HepG2 (cell line): ENCODE data around the gene DTNB. TPM values are rescaled to one million over a fixed set of nuclear protein-coding genes. Genes with fewer than 3 reads are reported as not detected.

Experiments used
- AKAP8 ChIP-seq: sonication (generic); formaldehyde crosslinking; IDR thresholded peaks from 2 replicates; pipeline ENCODE4 v1.5.1; 2020; ENCODE audit warnings: mild to moderate bottlenecking, missing genetic modification reagents
- E2F1 ChIP-seq: sonication (generic); formaldehyde crosslinking; IDR thresholded peaks from 2 replicates; pipeline ENCODE4 v1.5.0; 2020; ENCODE audit warnings: missing genetic modification reagents
- FOXP1 ChIP-seq, 2 experiments: fragments of 450-650 bp in 1 of 2; IDR thresholded peaks; 2 replicates each; pipeline ENCODE4 v1.6.1; 2017 to 2018; ENCODE audit warnings: antibody characterized with exemption in 1 of 2
- HNRNPL ChIP-seq: fragments of 200-400 bp; formaldehyde crosslinking; IDR thresholded peaks from 2 replicates; pipeline ENCODE4 v1.6.1; 2017; ENCODE audit warnings: mild to moderate bottlenecking, low read depth, low read length
- KLF6 ChIP-seq: IDR thresholded peaks from 2 replicates; pipeline ENCODE4 v1.8.0; 2016; ENCODE audit warnings: missing biosample characterization, missing genetic modification reagents
- MEIS2 ChIP-seq: sonication (generic); formaldehyde crosslinking; IDR thresholded peaks from 2 replicates; pipeline ENCODE4 v1.9.0; 2021; ENCODE audit warnings: mild to moderate bottlenecking, missing genetic modification reagents
- MLLT10 ChIP-seq: sonication (generic); formaldehyde crosslinking; IDR thresholded peaks from 2 replicates; pipeline ENCODE4 v1.4.0; 2020; ENCODE audit warnings: missing genetic modification reagents
- MYC ChIP-seq: sonication (generic); formaldehyde crosslinking; IDR thresholded peaks from 2 replicates; pipeline ENCODE4 v1.9.0; 2021; ENCODE audit warnings: missing genetic modification reagents, borderline replicate concordance
- MYNN ChIP-seq: sonication (generic); formaldehyde crosslinking; IDR thresholded peaks from 2 replicates; pipeline ENCODE4 v1.4.0; 2020; ENCODE audit warnings: mild to moderate bottlenecking, low read depth, missing genetic modification reagents
- MZF1 ChIP-seq: sonication (generic); formaldehyde crosslinking; IDR thresholded peaks from 2 replicates; pipeline ENCODE4 v1.8.1; 2023; ENCODE audit warnings: mild to moderate bottlenecking, missing genetic modification reagents, borderline replicate concordance
- RBFOX2 ChIP-seq: fragments of 200-400 bp; formaldehyde crosslinking; IDR thresholded peaks from 2 replicates; pipeline ENCODE4 v1.6.1; 2017; ENCODE audit warnings: low read depth, mild to moderate bottlenecking, low read length
- SIX1 ChIP-seq: sonication (generic); formaldehyde crosslinking; IDR thresholded peaks from 2 replicates; pipeline ENCODE4 v1.4.0; 2020; ENCODE audit warnings: missing genetic modification reagents, borderline replicate concordance
- ZMYM4 ChIP-seq: sonication (generic); formaldehyde crosslinking; IDR thresholded peaks from 2 replicates; pipeline ENCODE4 v1.8.1; 2023; ENCODE audit warnings: mild to moderate bottlenecking, missing genetic modification reagents
- ZNF12 ChIP-seq: sonication (generic); formaldehyde crosslinking; IDR thresholded peaks from 2 replicates; pipeline ENCODE4 v1.5.0; 2020; ENCODE audit warnings: missing genetic modification reagents
- polyA plus RNA-seq, 8 experiments: library from polyadenylated mRNA; depleted of rRNA in 3 of 8; stranded (reverse) in 7 of 8; unstranded in 1 of 8; fragments of >200 nt; fragmentation: Illumina TruSeq in 4 of 8; extraction: Trizol in 4 of 8; gene quantifications; 2 replicates each; pipeline versions ENCODE4 v1.2.1 to v1.2.3, GENCODE V29; 2011 to 2016; ENCODE audit warnings: low read depth in 4 of 8, missing spikeins in 1 of 8, mixed read lengths in 1 of 8; ENCODE audit not compliant: insufficient read depth in 1 of 8
- total RNA-seq, 5 experiments: library from RNA; depleted of rRNA; stranded (reverse); fragments of >200 nt; fragmentation: Illumina TruSeq; extraction: Trizol; gene quantifications; 2 replicates each; pipeline ENCODE4 v1.2.3, GENCODE V29; 2016; ENCODE audit warnings: low read depth in 1 of 5
- TF ChIP-seq, protein P1 (sequence below): sonication (generic); formaldehyde crosslinking; IDR thresholded peaks from 2 replicates; pipeline ENCODE4 v1.4.0; 2020; ENCODE audit warnings: mild to moderate bottlenecking, missing genetic modification reagents, borderline replicate concordance
- TF ChIP-seq, protein P2 (sequence below): IDR thresholded peaks from 2 replicates; pipeline ENCODE4 v1.6.1; 2016; ENCODE audit warnings: low read depth, missing genetic modification reagents, missing compliant biosample characterization

Gene DTNB
- total and polyA plus RNA-seq, 2 of the 13 experiments (the other 11 are each of a cell fraction or from before 2014, with no cell fraction given), result 14.4 to 23.9 TPM

DNA sequence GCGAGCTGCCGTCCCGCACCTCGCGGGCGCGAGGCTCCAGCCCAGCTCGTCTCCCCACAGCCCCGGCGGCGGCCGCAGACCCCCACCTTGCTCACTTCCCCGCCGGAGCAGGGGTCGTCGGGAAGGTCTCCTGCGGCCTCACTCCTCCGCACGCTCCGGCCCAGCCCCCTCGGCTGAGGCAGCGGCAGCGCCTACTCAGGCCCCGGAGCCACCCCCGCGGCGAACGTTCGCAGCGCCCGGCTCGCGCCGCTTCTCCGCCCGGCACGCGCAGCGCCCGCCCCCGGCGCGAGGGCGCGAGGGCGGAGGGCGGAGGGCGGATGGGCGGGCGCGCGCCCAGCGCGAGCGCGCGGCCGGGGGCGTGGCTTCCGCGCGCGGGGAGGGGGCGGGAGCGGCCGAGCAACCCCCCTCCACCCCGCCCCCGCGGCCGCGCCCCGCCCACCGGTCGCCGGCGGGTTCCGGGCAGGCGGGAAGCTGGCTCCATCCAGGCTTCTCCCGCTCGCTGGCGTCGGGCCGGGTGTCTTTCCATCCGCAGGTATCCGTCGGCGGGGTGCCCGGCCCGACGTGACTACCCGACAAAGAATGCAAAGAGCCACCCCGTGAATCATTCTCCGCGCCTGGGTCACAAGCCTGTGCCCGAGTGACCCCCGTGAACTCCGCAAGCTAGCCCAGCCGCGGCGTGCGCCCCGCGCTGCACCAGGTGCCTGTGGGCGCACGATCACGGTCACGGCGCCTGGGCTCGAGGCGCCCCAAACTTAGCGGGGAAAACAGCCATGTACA is at the start of gene DTNB (continued):
- 0 out of 2 replicates have a peak, but pooled peaks have one; percentile 19 for TF ChIP-seq MYC (CRISPR knock-in tag)
- no peak for TF ChIP-seq MYNN (CRISPR knock-in tag)
- TF ChIP-seq AKAP8 (CRISPR knock-in tag), result no peak
- TF ChIP-seq, protein P1, sequence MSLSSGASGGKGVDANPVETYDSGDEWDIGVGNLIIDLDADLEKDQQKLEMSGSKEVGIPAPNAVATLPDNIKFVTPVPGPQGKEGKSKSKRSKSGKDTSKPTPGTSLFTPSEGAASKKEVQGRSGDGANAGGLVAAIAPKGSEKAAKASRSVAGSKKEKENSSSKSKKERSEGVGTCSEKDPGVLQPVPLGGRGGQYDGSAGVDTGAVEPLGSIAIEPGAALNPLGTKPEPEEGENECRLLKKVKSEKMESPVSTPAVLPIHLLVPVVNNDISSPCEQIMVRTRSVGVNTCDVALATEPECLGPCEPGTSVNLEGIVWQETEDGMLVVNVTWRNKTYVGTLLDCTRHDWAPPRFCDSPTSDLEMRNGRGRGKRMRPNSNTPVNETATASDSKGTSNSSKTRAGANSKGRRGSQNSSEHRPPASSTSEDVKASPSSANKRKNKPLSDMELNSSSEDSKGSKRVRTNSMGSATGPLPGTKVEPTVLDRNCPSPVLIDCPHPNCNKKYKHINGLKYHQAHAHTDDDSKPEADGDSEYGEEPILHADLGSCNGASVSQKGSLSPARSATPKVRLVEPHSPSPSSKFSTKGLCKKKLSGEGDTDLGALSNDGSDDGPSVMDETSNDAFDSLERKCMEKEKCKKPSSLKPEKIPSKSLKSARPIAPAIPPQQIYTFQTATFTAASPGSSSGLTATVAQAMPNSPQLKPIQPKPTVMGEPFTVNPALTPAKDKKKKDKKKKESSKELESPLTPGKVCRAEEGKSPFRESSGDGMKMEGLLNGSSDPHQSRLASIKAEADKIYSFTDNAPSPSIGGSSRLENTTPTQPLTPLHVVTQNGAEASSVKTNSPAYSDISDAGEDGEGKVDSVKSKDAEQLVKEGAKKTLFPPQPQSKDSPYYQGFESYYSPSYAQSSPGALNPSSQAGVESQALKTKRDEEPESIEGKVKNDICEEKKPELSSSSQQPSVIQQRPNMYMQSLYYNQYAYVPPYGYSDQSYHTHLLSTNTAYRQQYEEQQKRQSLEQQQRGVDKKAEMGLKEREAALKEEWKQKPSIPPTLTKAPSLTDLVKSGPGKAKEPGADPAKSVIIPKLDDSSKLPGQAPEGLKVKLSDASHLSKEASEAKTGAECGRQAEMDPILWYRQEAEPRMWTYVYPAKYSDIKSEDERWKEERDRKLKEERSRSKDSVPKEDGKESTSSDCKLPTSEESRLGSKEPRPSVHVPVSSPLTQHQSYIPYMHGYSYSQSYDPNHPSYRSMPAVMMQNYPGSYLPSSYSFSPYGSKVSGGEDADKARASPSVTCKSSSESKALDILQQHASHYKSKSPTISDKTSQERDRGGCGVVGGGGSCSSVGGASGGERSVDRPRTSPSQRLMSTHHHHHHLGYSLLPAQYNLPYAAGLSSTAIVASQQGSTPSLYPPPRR (CRISPR knock-in tag), result peak; percentile 26; the same call in 1 of the 2 replicates
- peak; percentile 47; the same call in 1 of the 2 replicates for TF ChIP-seq ZMYM4
- TF ChIP-seq FOXP1 (IDR thresholded peaks at IDR 0.05), result no peak
- TF ChIP-seq FOXP1 (CRISPR knock-in tag; IDR thresholded peaks at IDR 0.05), result no peak
- TF ChIP-seq MLLT10 (CRISPR knock-in tag), result no peak
- no peak for TF ChIP-seq HNRNPL
- TF ChIP-seq RBFOX2, result peak; percentile 81
- TF ChIP-seq SIX1 (CRISPR knock-in tag), result no peak
- peak; percentile 71; the same call in 1 of the 2 replicates for TF ChIP-seq MEIS2 (CRISPR knock-in tag)
- TF ChIP-seq, protein P2, sequence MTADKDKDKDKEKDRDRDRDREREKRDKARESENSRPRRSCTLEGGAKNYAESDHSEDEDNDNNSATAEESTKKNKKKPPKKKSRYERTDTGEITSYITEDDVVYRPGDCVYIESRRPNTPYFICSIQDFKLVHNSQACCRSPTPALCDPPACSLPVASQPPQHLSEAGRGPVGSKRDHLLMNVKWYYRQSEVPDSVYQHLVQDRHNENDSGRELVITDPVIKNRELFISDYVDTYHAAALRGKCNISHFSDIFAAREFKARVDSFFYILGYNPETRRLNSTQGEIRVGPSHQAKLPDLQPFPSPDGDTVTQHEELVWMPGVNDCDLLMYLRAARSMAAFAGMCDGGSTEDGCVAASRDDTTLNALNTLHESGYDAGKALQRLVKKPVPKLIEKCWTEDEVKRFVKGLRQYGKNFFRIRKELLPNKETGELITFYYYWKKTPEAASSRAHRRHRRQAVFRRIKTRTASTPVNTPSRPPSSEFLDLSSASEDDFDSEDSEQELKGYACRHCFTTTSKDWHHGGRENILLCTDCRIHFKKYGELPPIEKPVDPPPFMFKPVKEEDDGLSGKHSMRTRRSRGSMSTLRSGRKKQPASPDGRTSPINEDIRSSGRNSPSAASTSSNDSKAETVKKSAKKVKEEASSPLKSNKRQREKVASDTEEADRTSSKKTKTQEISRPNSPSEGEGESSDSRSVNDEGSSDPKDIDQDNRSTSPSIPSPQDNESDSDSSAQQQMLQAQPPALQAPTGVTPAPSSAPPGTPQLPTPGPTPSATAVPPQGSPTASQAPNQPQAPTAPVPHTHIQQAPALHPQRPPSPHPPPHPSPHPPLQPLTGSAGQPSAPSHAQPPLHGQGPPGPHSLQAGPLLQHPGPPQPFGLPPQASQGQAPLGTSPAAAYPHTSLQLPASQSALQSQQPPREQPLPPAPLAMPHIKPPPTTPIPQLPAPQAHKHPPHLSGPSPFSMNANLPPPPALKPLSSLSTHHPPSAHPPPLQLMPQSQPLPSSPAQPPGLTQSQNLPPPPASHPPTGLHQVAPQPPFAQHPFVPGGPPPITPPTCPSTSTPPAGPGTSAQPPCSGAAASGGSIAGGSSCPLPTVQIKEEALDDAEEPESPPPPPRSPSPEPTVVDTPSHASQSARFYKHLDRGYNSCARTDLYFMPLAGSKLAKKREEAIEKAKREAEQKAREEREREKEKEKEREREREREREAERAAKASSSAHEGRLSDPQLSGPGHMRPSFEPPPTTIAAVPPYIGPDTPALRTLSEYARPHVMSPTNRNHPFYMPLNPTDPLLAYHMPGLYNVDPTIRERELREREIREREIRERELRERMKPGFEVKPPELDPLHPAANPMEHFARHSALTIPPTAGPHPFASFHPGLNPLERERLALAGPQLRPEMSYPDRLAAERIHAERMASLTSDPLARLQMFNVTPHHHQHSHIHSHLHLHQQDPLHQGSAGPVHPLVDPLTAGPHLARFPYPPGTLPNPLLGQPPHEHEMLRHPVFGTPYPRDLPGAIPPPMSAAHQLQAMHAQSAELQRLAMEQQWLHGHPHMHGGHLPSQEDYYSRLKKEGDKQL (CRISPR knock-in tag), result peak; percentile 9; the same call in 1 of the 2 replicates
- TF ChIP-seq E2F1 (CRISPR knock-in tag), result 0 out of 2 replicates have a peak, but pooled peaks have one; percentile 49
- TF ChIP-seq ZNF12 (CRISPR knock-in tag), result no peak
- 0 out of 2 replicates have a peak, but pooled peaks have one; percentile 64 for TF ChIP-seq MZF1 (CRISPR knock-in tag)
- TF ChIP-seq KLF6 (CRISPR knock-in tag), result no peak
